OCI-LY3 (cell line): ENCODE data around the gene CACNA1F.

Experiments
- H2AFZ ChIP-seq: fragments of 200-600, 300-600 bp; shearing (Covaris generic); 2 replicates; pipeline ENCODE4 v1.6.0; 2014; ENCODE audit warnings: antibody characterized with exemption, low read depth, low read length
- H3K27ac ChIP-seq: fragments of 200-600, 300-600 bp; sonication (generic); 2 replicates; pipeline ENCODE4 v1.5.1; 2014; ENCODE audit warnings: mild to moderate bottlenecking, low read length, moderate library complexity, mixed read lengths
- H3K27me3 ChIP-seq: fragments of 200-600, 300-600 bp; sonication (generic); 2 replicates; pipeline ENCODE4 v1.6.1; 2014; ENCODE audit warnings: low read depth, low read length, mixed read lengths
- H3K36me3 ChIP-seq: fragments of 200-600, 300-600 bp; sonication (generic); replicated peaks from 2 replicates; pipeline ENCODE3; 2014; ENCODE audit warnings: low read depth, low read length, mixed read lengths
- H3K4me1 ChIP-seq: fragments of 300-600, 200-600 bp; sonication (generic); 2 replicates; pipeline ENCODE4 v1.6.1; 2014; ENCODE audit warnings: low read length, mixed read lengths
- H3K4me2 ChIP-seq: fragments of 200-600, 300-600 bp; sonication (generic); 2 replicates; pipeline ENCODE4 v1.6.1; 2014; ENCODE audit warnings: low read length, mixed read lengths
- H3K4me3 ChIP-seq: fragments of 300-600, 200-600 bp; sonication (generic); 2 replicates; pipeline ENCODE4 v1.5.1; 2014; ENCODE audit warnings: antibody characterized with exemption, mild to moderate bottlenecking, low read length, moderate library complexity
- H3K79me2 ChIP-seq: fragments of 300-600, 200-600 bp; shearing (Covaris generic); 2 replicates; pipeline ENCODE4 v1.6.1; 2014; ENCODE audit warnings: mild to moderate bottlenecking, low read length, mixed read lengths
- H3K9ac ChIP-seq: fragments of 300-600, 200-600 bp; shearing (Covaris generic); 2 replicates; pipeline ENCODE4 v1.6.0; 2014; ENCODE audit warnings: mild to moderate bottlenecking, low read length, moderate library complexity
- H3K9me3 ChIP-seq: fragments of 200-600, 300-600 bp; shearing (Covaris generic); 2 replicates; pipeline ENCODE4 v1.6.1; 2014; ENCODE audit warnings: low read length, mixed read lengths; ENCODE audit not compliant: insufficient read depth
- H4K20me1 ChIP-seq: fragments of 200-600, 300-600 bp; sonication (generic); 2 replicates; pipeline ENCODE4 v1.6.1; 2016; ENCODE audit warnings: low read length, mixed read lengths; ENCODE audit not compliant: insufficient read depth
- EZH2phosphoT487 ChIP-seq: fragments of 200-600 bp; shearing (Covaris generic); IDR thresholded peaks from 2 replicates; pipeline ENCODE4 v1.6.1; 2018; ENCODE audit warnings: antibody characterized with exemption, mixed run types, low read depth
- TF ChIP-seq, protein P1 (sequence below): fragments of 200-600, 300-600 bp; sonication (generic); IDR thresholded peaks from 2 replicates; pipeline ENCODE4 v1.5.1; 2014; ENCODE audit warnings: antibody characterized with exemption, low read length, low read depth

CACNA1F gene

DNA sequence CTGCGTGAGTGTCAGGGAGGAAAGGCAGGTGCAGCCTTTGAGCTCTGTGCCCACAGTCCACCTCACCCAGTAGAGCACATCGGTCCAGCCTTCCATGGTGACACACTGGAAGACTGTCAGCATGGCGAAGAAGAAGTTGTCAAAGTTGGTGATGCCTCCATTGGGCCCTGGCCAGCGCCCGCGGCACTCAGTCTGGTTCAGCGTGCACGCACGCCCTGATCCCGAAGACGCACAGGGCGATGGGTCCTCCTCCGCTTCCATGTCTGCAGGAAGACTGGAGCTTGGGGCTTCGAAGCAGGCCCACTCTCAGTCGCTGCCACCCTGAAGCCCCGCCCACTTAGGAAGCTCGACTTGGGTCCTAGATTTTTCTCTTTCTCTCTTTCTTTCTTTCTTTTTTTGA lies 5.0 kb downstream of the CACNA1F start:
- Histone ChIP-seq H3K9me3 (no peaks in the 10 kb centered on the region), H3K79me2 (no peaks in the 10 kb centered on the region), H4K20me1 (no peaks in the 10 kb centered on the region), H3K9ac (no peak overlapping the region), H3K4me2 (no peak overlapping the region), H2AFZ (no peak overlapping the region), H3K4me3 (no peak overlapping the region), H3K36me3 (no peaks in the 10 kb centered on the region), H3K4me1 (peaks cover 9% of the 10 kb centered on the region; the same call in 1 of the 2 replicates), H3K27me3 (no peaks in the 10 kb centered on the region), H3K27ac (no peak overlapping the region)
- TF ChIP-seq, protein P1, sequence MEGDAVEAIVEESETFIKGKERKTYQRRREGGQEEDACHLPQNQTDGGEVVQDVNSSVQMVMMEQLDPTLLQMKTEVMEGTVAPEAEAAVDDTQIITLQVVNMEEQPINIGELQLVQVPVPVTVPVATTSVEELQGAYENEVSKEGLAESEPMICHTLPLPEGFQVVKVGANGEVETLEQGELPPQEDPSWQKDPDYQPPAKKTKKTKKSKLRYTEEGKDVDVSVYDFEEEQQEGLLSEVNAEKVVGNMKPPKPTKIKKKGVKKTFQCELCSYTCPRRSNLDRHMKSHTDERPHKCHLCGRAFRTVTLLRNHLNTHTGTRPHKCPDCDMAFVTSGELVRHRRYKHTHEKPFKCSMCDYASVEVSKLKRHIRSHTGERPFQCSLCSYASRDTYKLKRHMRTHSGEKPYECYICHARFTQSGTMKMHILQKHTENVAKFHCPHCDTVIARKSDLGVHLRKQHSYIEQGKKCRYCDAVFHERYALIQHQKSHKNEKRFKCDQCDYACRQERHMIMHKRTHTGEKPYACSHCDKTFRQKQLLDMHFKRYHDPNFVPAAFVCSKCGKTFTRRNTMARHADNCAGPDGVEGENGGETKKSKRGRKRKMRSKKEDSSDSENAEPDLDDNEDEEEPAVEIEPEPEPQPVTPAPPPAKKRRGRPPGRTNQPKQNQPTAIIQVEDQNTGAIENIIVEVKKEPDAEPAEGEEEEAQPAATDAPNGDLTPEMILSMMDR, result no peak
- TF ChIP-seq EZH2phosphoT487, result no peak

DNA sequence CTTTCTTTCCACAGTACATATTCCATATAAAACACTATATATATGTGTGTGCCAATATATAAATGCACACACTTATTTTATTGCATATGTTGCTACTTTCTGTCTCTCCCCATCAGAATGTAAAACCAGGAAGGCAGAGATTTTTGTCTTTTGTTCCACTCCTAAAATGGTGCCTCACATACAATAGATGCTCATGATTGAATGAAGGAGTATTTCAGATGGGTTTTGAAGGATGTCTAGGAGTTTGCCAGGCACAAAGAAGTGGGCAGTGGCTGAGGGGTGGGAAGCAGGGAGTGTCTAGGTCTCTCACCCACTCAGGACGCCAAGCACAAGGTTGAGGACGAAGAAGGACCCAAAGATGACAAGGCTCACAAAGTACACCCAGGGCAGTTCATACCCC lies 5.4 kb downstream of the CACNA1F start:
- H3K9me3 ChIP-seq, result no peaks in the 10 kb centered on the region
- H4K20me1 ChIP-seq, result no peaks in the 10 kb centered on the region
- no peak overlapping the region for H2AFZ ChIP-seq
- no peaks in the 10 kb centered on the region for H3K79me2 ChIP-seq
- H3K27ac ChIP-seq, result no peak overlapping the region
- TF ChIP-seq EZH2phosphoT487, result no peak
- TF ChIP-seq, protein P1, result no peak
- no peaks in the 10 kb centered on the region for H3K27me3 ChIP-seq
- no peak overlapping the region for H3K9ac ChIP-seq
- no peaks in the 10 kb centered on the region for H3K36me3 ChIP-seq
- no peak overlapping the region for H3K4me2 ChIP-seq
- H3K4me3 ChIP-seq, result no peak overlapping the region
- peaks cover 9% of the 10 kb centered on the region; the same call in 1 of the 2 replicates for H3K4me1 ChIP-seq

DNA sequence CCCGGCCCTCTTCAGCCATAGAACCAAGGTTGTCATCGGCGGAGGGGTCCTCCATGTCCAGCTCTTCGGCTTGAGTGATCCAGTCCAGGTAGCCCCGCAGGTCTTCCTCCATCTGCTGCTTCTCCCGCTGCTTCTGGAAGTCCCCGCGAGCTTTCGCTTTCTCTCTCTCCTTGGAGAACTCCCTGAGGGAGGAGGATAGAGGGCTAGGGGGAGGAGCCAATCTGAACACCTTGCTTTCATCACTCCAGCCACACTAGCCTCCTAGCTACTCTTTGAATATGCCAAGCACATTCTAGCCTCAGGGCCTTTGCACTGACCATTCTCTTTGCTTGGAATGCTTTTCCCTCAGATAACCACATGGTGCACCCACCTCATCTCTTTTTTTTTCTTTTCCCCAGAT lies 6.2 kb downstream of the CACNA1F start:
- H4K20me1 ChIP-seq, result no peaks in the 10 kb centered on the region
- H3K9ac ChIP-seq, result no peak overlapping the region
- no peak overlapping the region for H3K27ac ChIP-seq
- TF ChIP-seq EZH2phosphoT487, result no peak
- TF ChIP-seq, protein P1, result no peak
- H3K36me3 ChIP-seq, result no peaks in the 10 kb centered on the region
- no peaks in the 10 kb centered on the region for H3K79me2 ChIP-seq
- no peaks in the 10 kb centered on the region for H3K27me3 ChIP-seq
- no peak overlapping the region for H2AFZ ChIP-seq
- no peak overlapping the region for H3K4me3 ChIP-seq
- no peaks in the 10 kb centered on the region for H3K9me3 ChIP-seq
- H3K4me2 ChIP-seq, result no peak overlapping the region
- peaks cover 9% of the 10 kb centered on the region; the same call in 1 of the 2 replicates for H3K4me1 ChIP-seq

DNA sequence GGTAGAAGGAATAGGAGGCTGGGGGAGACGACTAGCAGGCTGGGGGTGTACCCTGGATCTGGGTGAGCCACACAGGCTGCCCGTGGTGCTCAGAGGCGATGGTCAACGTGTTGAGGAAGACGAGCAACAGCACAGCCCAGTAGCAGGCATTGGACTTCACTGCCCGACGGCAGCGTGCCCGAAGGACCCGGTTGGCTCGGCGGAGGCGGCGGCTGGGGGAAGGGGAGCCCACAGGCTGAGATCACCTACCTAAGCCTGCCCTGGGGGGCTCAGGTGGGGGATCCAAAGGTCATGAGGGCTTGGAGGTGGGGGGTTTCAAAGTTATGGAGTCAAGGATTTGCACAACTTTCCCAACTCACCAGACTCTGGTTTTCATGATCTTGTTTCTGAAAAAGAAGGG lies 7.3 kb downstream of the CACNA1F start:
- H3K4me1 ChIP-seq, result peaks cover 5% of the 10 kb centered on the region; the same call in 1 of the 2 replicates

More for the DNA sequence above, 7.3 kb downstream of the CACNA1F start:
- H3K4me2 ChIP-seq, result no peak overlapping the region
- H2AFZ ChIP-seq, result no peak overlapping the region
- H3K27me3 ChIP-seq, result no peaks in the 10 kb centered on the region
- H3K4me3 ChIP-seq, result no peak overlapping the region
- no peak overlapping the region for H3K9ac ChIP-seq
- H3K79me2 ChIP-seq, result no peaks in the 10 kb centered on the region
- no peaks in the 10 kb centered on the region for H4K20me1 ChIP-seq
- H3K9me3 ChIP-seq, result no peaks in the 10 kb centered on the region
- no peak overlapping the region for H3K27ac ChIP-seq
- TF ChIP-seq EZH2phosphoT487, result no peak
- TF ChIP-seq, protein P1, result no peak
- H3K36me3 ChIP-seq, result no peaks in the 10 kb centered on the region
